K562 (cell line): Measurements from ENCODE around the gene PRUNE1. TPM values are rescaled to one million over a fixed set of nuclear protein-coding genes. Genes with fewer than 3 reads are reported as not detected.
A peak's percentile ranks its signal among the peaks of the same experiment; 100 is the strongest.

ENCODE experiments used
- ARHGAP35 ChIP-seq: fragments of 450-650 bp; IDR thresholded peaks from 2 replicates; pipeline ENCODE4 v1.6.1; 2018; ENCODE audit not compliant: partially characterized antibody
- ARID3B ChIP-seq: fragments of 250-450 bp; sonication (Bioruptor Pico); IDR thresholded peaks from 2 replicates; pipeline ENCODE4 v1.4.0; 2020; ENCODE audit warnings: borderline replicate concordance
- ATF1 ChIP-seq, 2 experiments: fragments of 450-650 bp in 1 of 2; IDR thresholded peaks; 2 replicates each; pipeline ENCODE4 v1.6.1; 2016; ENCODE audit warnings: missing compliant biosample characterization in 1 of 2, missing genetic modification characterization in 1 of 2
- CBX2 ChIP-seq: fragments of 200-600 bp; sonication (generic); IDR thresholded peaks from one replicate; pipeline ENCODE4 v1.6.1; 2012; ENCODE audit warnings: mild to moderate bottlenecking, low read length, inconsistent platforms; ENCODE audit not compliant: insufficient read depth, poor library complexity, severe bottlenecking
- CBX3 ChIP-seq, 2 experiments: IDR thresholded peaks; 1 replicate in 1 of 2; 2 replicates in 1 of 2; pipeline ENCODE4 v1.6.1; 2012; ENCODE audit warnings: inconsistent platforms in 2 of 2, low read length in 2 of 2, borderline replicate concordance in 1 of 2, control low read depth in 1 of 2
- CEBPB ChIP-seq: fragments of 450-650 bp; IDR thresholded peaks from 2 replicates; pipeline ENCODE4 v1.6.1; 2016; ENCODE audit warnings: missing genetic modification characterization, missing compliant biosample characterization
- ETV5 ChIP-seq: sonication (generic); formaldehyde crosslinking; IDR thresholded peaks from 2 replicates; pipeline ENCODE4 v1.4.0; 2020; ENCODE audit warnings: low read depth, mild to moderate bottlenecking, missing genetic modification reagents
- HDGF ChIP-seq: fragments of 450-650 bp; IDR thresholded peaks from 2 replicates; pipeline ENCODE4 v1.6.1; 2016
- KLF13 ChIP-seq: fragments of 450-650 bp; IDR thresholded peaks from 2 replicates; pipeline ENCODE4 v1.6.1; 2016; ENCODE audit warnings: missing genetic modification characterization, low read depth, mild to moderate bottlenecking, missing compliant biosample characterization, moderate library complexity, borderline replicate concordance
- MIER1 ChIP-seq: fragments of 450-650 bp; IDR thresholded peaks from 2 replicates; pipeline ENCODE4 v1.6.1; 2016; ENCODE audit warnings: antibody characterized with exemption, mild to moderate bottlenecking, low read depth
- MTA1 ChIP-seq: fragments of 450-650 bp; IDR thresholded peaks from 2 replicates; pipeline ENCODE4 v1.6.1; 2017; ENCODE audit warnings: borderline replicate concordance
- NCOA1 ChIP-seq: fragments of 450-650 bp; IDR thresholded peaks from 2 replicates; pipeline ENCODE4 v1.6.1; 2016; ENCODE audit warnings: low read depth
- NELFE ChIP-seq: IDR thresholded peaks from 2 replicates; pipeline ENCODE4 v1.6.1; 2011; ENCODE audit warnings: mild to moderate bottlenecking; ENCODE audit not compliant: insufficient read depth, insufficient read length
- NEUROD1 ChIP-seq: fragments of 150-350 bp; IDR thresholded peaks from 2 replicates; pipeline ENCODE4 v1.6.1; 2014; ENCODE audit warnings: borderline replicate concordance, low read length, low read depth; ENCODE audit not compliant: partially characterized antibody
- PHF20 ChIP-seq: fragments of 450-650 bp; IDR thresholded peaks from 2 replicates; pipeline ENCODE4 v1.6.1; 2018; ENCODE audit not compliant: partially characterized antibody
- POLR3G ChIP-seq: IDR thresholded peaks from 2 replicates; pipeline ENCODE4 v1.6.1; 2011; ENCODE audit not compliant: insufficient read length, insufficient replicate concordance; ENCODE audit errors: extremely low read depth
- PRPF4 ChIP-seq: fragments of 200-400 bp; formaldehyde crosslinking; IDR thresholded peaks from one replicate; pipeline ENCODE4 v1.6.1; 2017; ENCODE audit warnings: low read length, low read depth, mild to moderate bottlenecking; ENCODE audit not compliant: insufficient read depth, poor library complexity, severe bottlenecking
- U2AF2 ChIP-seq: fragments of 200-400 bp; formaldehyde crosslinking; optimal IDR thresholded peaks from 2 replicates; pipeline ENCODE3; 2017; ENCODE audit warnings: low read depth, mild to moderate bottlenecking, low read length
- ZFX ChIP-seq: sonication (generic); formaldehyde crosslinking; IDR thresholded peaks from 2 replicates; pipeline ENCODE4 v1.8.0; 2022; ENCODE audit warnings: mild to moderate bottlenecking, missing genetic modification reagents, moderate library complexity
- ZNF175 ChIP-seq: fragments of 200-800 bp; sonication (Bioruptor generic); IDR thresholded peaks from 2 replicates; pipeline ENCODE4 v1.6.1; 2016; ENCODE audit warnings: low read depth, mild to moderate bottlenecking, missing genetic modification characterization, missing compliant biosample characterization
- ZNF280B ChIP-seq: fragments of 250-450 bp; sonication (Bioruptor Pico); IDR thresholded peaks from 2 replicates; pipeline ENCODE4 v1.5.1; 2021; ENCODE audit warnings: mild to moderate bottlenecking
- ZNF639 ChIP-seq, 2 experiments: fragments of 200-800 bp in 1 of 2; sonication (Bioruptor generic) in 1 of 2; sonication (generic) in 1 of 2; formaldehyde crosslinking in 1 of 2; IDR thresholded peaks in 1 of 2; conservative IDR thresholded peaks in 1 of 2; 2 replicates each; pipeline versions ENCODE4 v1.5.0 to v1.6.1; 2016 to 2020; ENCODE audit warnings: missing compliant biosample characterization in 1 of 2, missing genetic modification characterization in 1 of 2, missing genetic modification reagents in 1 of 2
- polyA plus RNA-seq, 8 experiments: library from polyadenylated mRNA; depleted of rRNA in 4 of 8; stranded (reverse) in 5 of 8; unstranded in 3 of 8; fragments of >200 nt; fragmentation: Nextera tagmentation in 2 of 8; fragmentation: Illumina TruSeq in 1 of 8; extraction: Ambion mirVana in 2 of 8; extraction: Trizol in 1 of 8; gene quantifications; 2 replicates each; pipeline versions ENCODE4 v1.2.1 to v1.2.3, GENCODE V29; 2011 to 2014; ENCODE audit warnings: inconsistent platforms in 1 of 8, missing spikeins in 1 of 8
- total RNA-seq, 7 experiments: library from RNA; depleted of rRNA in 6 of 7; stranded (reverse); fragments of >200 nt in 6 of 7; fragmentation: Illumina TruSeq in 2 of 7; extraction: Trizol in 2 of 7; gene quantifications; 2 replicates each; pipeline versions ENCODE4 v1.2.1 to v1.2.3, GENCODE V29; 2011 to 2021; ENCODE audit warnings: low replicate concordance in 1 of 7

PRUNE1 gene
- total and polyA plus RNA-seq, 9 of the 15 experiments (the other 6 are each of a cell fraction or from before 2014, with no cell fraction given), result 16.7 to 48.3 (median 26.2) TPM

GRCh38 chr1:150999051-150999674 lies 9.1 kb upstream of the PRUNE1 start (continued):
- TF ChIP-seq POLR3G, result no peak
- TF ChIP-seq HDGF, result no peak
- TF ChIP-seq NCOA1, result peak; percentile 31; the same call in 1 of the 2 replicates
- TF ChIP-seq ATF1 (CRISPR knock-in tag; IDR thresholded peaks at IDR 0.05), result no peak
- TF ChIP-seq ATF1 (tag; IDR thresholded peaks at IDR 0.05), result peak; percentile 70
- TF ChIP-seq ETV5, result peak; percentile 76; the same call in 1 of the 2 replicates
- TF ChIP-seq MIER1, result no peak
- TF ChIP-seq ZNF639 (CRISPR knock-in tag; conservative IDR thresholded peaks at IDR 0.05 in 1 of 2, IDR thresholded peaks at IDR 0.05 in 1 of 2), result no peak; a peak in 1 of 4 replicates
- TF ChIP-seq CBX2, result no peak
- no peak for TF ChIP-seq ZNF280B (CRISPR knock-in tag)
- TF ChIP-seq NELFE, result no peak
- TF ChIP-seq NEUROD1, result no peak
- no peak for TF ChIP-seq PHF20
- TF ChIP-seq U2AF2, result no peak
- no peak for TF ChIP-seq ARID3B (CRISPR knock-in tag)
- no peak for TF ChIP-seq CEBPB
- TF ChIP-seq CBX3 (IDR thresholded peaks at IDR 0.05; ENCODE audit: borderline replicate concordance in 1 of 2, low read length in 2 of 2), result no peak
- TF ChIP-seq ARHGAP35, result no peak
- TF ChIP-seq KLF13 (tag), result no peak
- peak; percentile 70 for TF ChIP-seq ZNF175 (CRISPR knock-in tag)
- 0 out of 2 replicates have a peak, but pooled peaks have one; percentile 70 for TF ChIP-seq MTA1
- TF ChIP-seq PRPF4, result no peak
- no peak for TF ChIP-seq ZFX (CRISPR knock-in tag)
